Measurements from ENCODE around the gene OPN5. TPM values are rescaled to one million over a fixed set of nuclear protein-coding genes. Genes with fewer than 3 reads are reported as not detected.

The OPN5 gene
- total and polyA plus RNA-seq, 2 donors (not counting 3 experiments of a cell fraction or from before 2014, with no cell fraction given) = not detected

DNA sequence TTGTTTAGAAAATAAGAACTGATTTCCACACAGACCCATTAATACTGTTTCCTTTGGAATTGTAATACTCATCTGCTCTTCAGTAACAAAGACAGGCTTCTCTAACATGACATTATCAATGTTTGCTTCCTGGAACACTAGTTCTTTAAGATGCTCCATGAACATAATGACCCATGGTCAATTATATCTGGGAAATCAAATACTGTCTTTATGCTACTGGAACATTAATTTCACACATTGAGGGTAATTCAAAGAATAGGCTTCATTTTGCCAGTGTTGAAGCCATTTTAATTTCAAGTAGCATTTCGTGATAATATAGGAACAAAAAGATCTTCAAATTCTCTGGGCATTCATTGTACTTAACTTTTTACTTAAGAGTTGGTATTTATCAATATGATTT lies 80.9 kb downstream of the OPN5 start:
- BruUV-seq (replicated peaks) = no TSS peak
- H3K79me2 ChIP-seq (ENCODE audit: control insufficient read depth, insufficient read depth, low read length) = no peaks in the 10 kb centered on the region
- H3K27me3 ChIP-seq (ENCODE audit: control insufficient read depth in 2 of 2, insufficient read depth in 2 of 2, low read length in 2 of 2) = no peaks in the 10 kb centered on the region
- H3K4me1 ChIP-seq (ENCODE audit: control insufficient read depth, extremely low read depth, insufficient read depth, low read length) = no peaks in the 10 kb centered on the region
- H3K4me3 ChIP-seq (replicated peaks in 1 of 3; ENCODE audit: insufficient read depth in 1 of 3, low read depth in 1 of 3, low read length in 3 of 3) = no peak overlapping the region
- CTCF ChIA-PET = no interaction called here
- H3K9ac ChIP-seq (replicated peaks; ENCODE audit: extremely low read depth, insufficient read depth, low read length) = no peak overlapping the region
- no peak overlapping the region for H2AFZ ChIP-seq (ENCODE audit: low read depth, low read length)
- H3K36me3 ChIP-seq (ENCODE audit: control insufficient read depth in 2 of 2, extremely low read depth in 1 of 2, insufficient read depth in 2 of 2, low read length in 2 of 2) = no peaks in the 10 kb centered on the region
- TF ChIP-seq MAX (IDR thresholded peaks at IDR 0.05; ENCODE audit: insufficient read depth, insufficient read length) (no peak), JUN (IDR thresholded peaks at IDR 0.05; ENCODE audit: borderline replicate concordance, insufficient read depth, insufficient read length, low read depth) (no peak), MYC (IDR thresholded peaks at IDR 0.05; ENCODE audit: low read depth, low read length) (no peak), EZH2 (IDR thresholded peaks at IDR 0.05; ENCODE audit: borderline replicate concordance, low read depth, low read length, severe bottlenecking) (no peak), POLR2AphosphoS5 (IDR thresholded peaks at IDR 0.05; ENCODE audit: insufficient read depth, low read depth, low read length) (no peak), POLR2A (IDR thresholded peaks at IDR 0.05; ENCODE audit: low read depth, low read length) (no peak), GATA2 (IDR thresholded peaks at IDR 0.05; ENCODE audit: insufficient read depth, insufficient read length, low read depth, low read length) (no peak), FOS (IDR thresholded peaks at IDR 0.05; ENCODE audit: borderline replicate concordance, insufficient read depth, low read length) (no peak)
- TF ChIP-seq, protein P1, sequence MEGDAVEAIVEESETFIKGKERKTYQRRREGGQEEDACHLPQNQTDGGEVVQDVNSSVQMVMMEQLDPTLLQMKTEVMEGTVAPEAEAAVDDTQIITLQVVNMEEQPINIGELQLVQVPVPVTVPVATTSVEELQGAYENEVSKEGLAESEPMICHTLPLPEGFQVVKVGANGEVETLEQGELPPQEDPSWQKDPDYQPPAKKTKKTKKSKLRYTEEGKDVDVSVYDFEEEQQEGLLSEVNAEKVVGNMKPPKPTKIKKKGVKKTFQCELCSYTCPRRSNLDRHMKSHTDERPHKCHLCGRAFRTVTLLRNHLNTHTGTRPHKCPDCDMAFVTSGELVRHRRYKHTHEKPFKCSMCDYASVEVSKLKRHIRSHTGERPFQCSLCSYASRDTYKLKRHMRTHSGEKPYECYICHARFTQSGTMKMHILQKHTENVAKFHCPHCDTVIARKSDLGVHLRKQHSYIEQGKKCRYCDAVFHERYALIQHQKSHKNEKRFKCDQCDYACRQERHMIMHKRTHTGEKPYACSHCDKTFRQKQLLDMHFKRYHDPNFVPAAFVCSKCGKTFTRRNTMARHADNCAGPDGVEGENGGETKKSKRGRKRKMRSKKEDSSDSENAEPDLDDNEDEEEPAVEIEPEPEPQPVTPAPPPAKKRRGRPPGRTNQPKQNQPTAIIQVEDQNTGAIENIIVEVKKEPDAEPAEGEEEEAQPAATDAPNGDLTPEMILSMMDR (IDR thresholded peaks at IDR 0.05; ENCODE audit: extremely low read depth in 1 of 2, insufficient read depth in 1 of 2, low read depth in 1 of 2, low read length in 2 of 2) = no peak
- dilution Hi-C loops (cut with MboI; ENCODE audit: extremely low pct_ligation_motif_present, low sequenced_read_pairs) (no loop called here), intact Hi-C loops (cut with micrococcal nuclease) (no loop called here)
- FAIRE-seq = no peak
- H3K4me2 ChIP-seq (ENCODE audit: insufficient read depth, low read length) = no peak overlapping the region
- DNase-seq (ENCODE audit: low read depth, low spot score) = no peak
- H3K9me1 ChIP-seq (replicated peaks; ENCODE audit: control insufficient read depth, extremely low read depth, insufficient read depth, low read length) = no peaks in the 10 kb centered on the region
- no peaks in the 10 kb centered on the region for H4K20me1 ChIP-seq (replicated peaks; ENCODE audit: control insufficient read depth, extremely low read depth, insufficient read depth, low read length)
- H3K27ac ChIP-seq (ENCODE audit: insufficient read depth, low read depth, low read length) = no peak overlapping the region
- POLR2A ChIA-PET = no interaction called here
- H3K9me3 ChIP-seq (replicated peaks; ENCODE audit: control insufficient read depth, insufficient read depth, low read length) = no peaks in the 10 kb centered on the region

Data from endothelial cell of umbilical vein (primary cell).